HepG2 (cell line): Measurements from ENCODE around the gene NBPF1. TPM values are rescaled to one million over a fixed set of nuclear protein-coding genes. Genes with fewer than 3 reads are reported as not detected.

Source experiments
- CREM ChIP-seq, 2 experiments: sonication (generic) in 1 of 2; formaldehyde crosslinking in 1 of 2; IDR thresholded peaks; 2 replicates each; pipeline versions ENCODE4 v1.4.0 to v1.6.1; 2016 to 2020; ENCODE audit warnings: antibody characterized with exemption in 1 of 2, mild to moderate bottlenecking in 1 of 2, missing genetic modification reagents in 1 of 2
- HOXA3 ChIP-seq: sonication (generic); formaldehyde crosslinking; IDR thresholded peaks from 2 replicates; pipeline ENCODE4 v1.5.0; 2020; ENCODE audit warnings: missing genetic modification reagents
- HOXA5 ChIP-seq: sonication (generic); formaldehyde crosslinking; IDR thresholded peaks from 2 replicates; pipeline ENCODE4 v1.4.0; 2020; ENCODE audit warnings: missing genetic modification reagents
- IRX3 ChIP-seq: sonication (generic); formaldehyde crosslinking; IDR thresholded peaks from 2 replicates; pipeline ENCODE4 v1.8.1; 2023; ENCODE audit warnings: mild to moderate bottlenecking, low read depth, missing genetic modification reagents, borderline replicate concordance
- KLF15 ChIP-seq: sonication (generic); formaldehyde crosslinking; IDR thresholded peaks from 2 replicates; pipeline ENCODE4 v1.8.1; 2023; ENCODE audit warnings: borderline replicate concordance, mild to moderate bottlenecking, inconsistent platforms, missing genetic modification reagents, mixed read lengths
- NCOA2 ChIP-seq: sonication (generic); formaldehyde crosslinking; IDR thresholded peaks from 2 replicates; pipeline ENCODE4 v1.8.0; 2022; ENCODE audit warnings: inconsistent platforms
- SMYD3 ChIP-seq: sonication (generic); formaldehyde crosslinking; IDR thresholded peaks from 2 replicates; pipeline ENCODE4 v1.8.1; 2023; ENCODE audit warnings: mild to moderate bottlenecking, missing genetic modification reagents
- TBL1XR1 ChIP-seq: fragments of 150-350 bp; IDR thresholded peaks from 2 replicates; pipeline ENCODE4 v1.6.1; 2014; ENCODE audit warnings: borderline replicate concordance, low read length; ENCODE audit not compliant: partially characterized antibody
- TBX3 ChIP-seq: fragments of 450-650 bp; IDR thresholded peaks from 2 replicates; pipeline ENCODE4 v1.6.1; 2017; ENCODE audit warnings: antibody characterized with exemption, mild to moderate bottlenecking, inconsistent platforms, borderline replicate concordance
- TCF7 ChIP-seq: sonication (generic); IDR thresholded peaks from 2 replicates; pipeline ENCODE4 v1.6.1; 2016; ENCODE audit warnings: antibody characterized with exemption, low read depth
- ZBTB40 ChIP-seq, 2 experiments: fragments of 450-650 bp in 1 of 2; sonication (generic) in 1 of 2; formaldehyde crosslinking in 1 of 2; IDR thresholded peaks; 2 replicates each; pipeline versions ENCODE4 v1.6.1 to v1.8.0; 2016 to 2022; ENCODE audit warnings: antibody characterized with exemption in 1 of 2, mild to moderate bottlenecking in 1 of 2, missing genetic modification reagents in 1 of 2
- ZNF484 ChIP-seq: sonication (generic); formaldehyde crosslinking; IDR thresholded peaks from 2 replicates; pipeline ENCODE4 v1.5.1; 2020; ENCODE audit warnings: mild to moderate bottlenecking, low read depth, missing genetic modification reagents, borderline replicate concordance
- ZNF720 ChIP-seq: sonication (generic); formaldehyde crosslinking; IDR thresholded peaks from 2 replicates; pipeline ENCODE4 v1.4.0; 2020; ENCODE audit warnings: missing genetic modification reagents
- polyA plus RNA-seq, 8 experiments: library from polyadenylated mRNA; depleted of rRNA in 3 of 8; stranded (reverse) in 7 of 8; unstranded in 1 of 8; fragments of >200 nt; fragmentation: Illumina TruSeq in 4 of 8; extraction: Trizol in 4 of 8; gene quantifications; 2 replicates each; pipeline versions ENCODE4 v1.2.1 to v1.2.3, GENCODE V29; 2011 to 2016; ENCODE audit warnings: low read depth in 4 of 8, missing spikeins in 1 of 8, mixed read lengths in 1 of 8; ENCODE audit not compliant: insufficient read depth in 1 of 8
- total RNA-seq, 5 experiments: library from RNA; depleted of rRNA; stranded (reverse); fragments of >200 nt; fragmentation: Illumina TruSeq; extraction: Trizol; gene quantifications; 2 replicates each; pipeline ENCODE4 v1.2.3, GENCODE V29; 2016; ENCODE audit warnings: low read depth in 1 of 5
- TF ChIP-seq, protein P1 (sequence below): sonication (generic); formaldehyde crosslinking; IDR thresholded peaks from 2 replicates; pipeline ENCODE4 v1.4.0; 2020; ENCODE audit warnings: missing genetic modification reagents
- TF ChIP-seq, protein P2 (sequence below): sonication (generic); formaldehyde crosslinking; IDR thresholded peaks from 2 replicates; pipeline ENCODE4 v1.5.0; 2020; ENCODE audit warnings: mild to moderate bottlenecking, missing genetic modification reagents

NBPF1 gene
- total and polyA plus RNA-seq, 2 of the 13 experiments (the other 11 are each of a cell fraction or from before 2014, with no cell fraction given), result 30.3 to 35.6 TPM

GRCh38 chr1:16628361-16629111, 15.2 kb upstream of the NBPF1 start (continued):
- TF ChIP-seq ZBTB40 (IDR thresholded peaks at IDR 0.05), result no peak
- no peak for TF ChIP-seq ZBTB40 (CRISPR knock-in tag; IDR thresholded peaks at IDR 0.05)
- TF ChIP-seq, protein P1, sequence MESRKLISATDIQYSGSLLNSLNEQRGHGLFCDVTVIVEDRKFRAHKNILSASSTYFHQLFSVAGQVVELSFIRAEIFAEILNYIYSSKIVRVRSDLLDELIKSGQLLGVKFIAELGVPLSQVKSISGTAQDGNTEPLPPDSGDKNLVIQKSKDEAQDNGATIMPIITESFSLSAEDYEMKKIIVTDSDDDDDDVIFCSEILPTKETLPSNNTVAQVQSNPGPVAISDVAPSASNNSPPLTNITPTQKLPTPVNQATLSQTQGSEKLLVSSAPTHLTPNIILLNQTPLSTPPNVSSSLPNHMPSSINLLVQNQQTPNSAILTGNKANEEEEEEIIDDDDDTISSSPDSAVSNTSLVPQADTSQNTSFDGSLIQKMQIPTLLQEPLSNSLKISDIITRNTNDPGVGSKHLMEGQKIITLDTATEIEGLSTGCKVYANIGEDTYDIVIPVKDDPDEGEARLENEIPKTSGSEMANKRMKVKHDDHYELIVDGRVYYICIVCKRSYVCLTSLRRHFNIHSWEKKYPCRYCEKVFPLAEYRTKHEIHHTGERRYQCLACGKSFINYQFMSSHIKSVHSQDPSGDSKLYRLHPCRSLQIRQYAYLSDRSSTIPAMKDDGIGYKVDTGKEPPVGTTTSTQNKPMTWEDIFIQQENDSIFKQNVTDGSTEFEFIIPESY (CRISPR knock-in tag), result 0 out of 2 replicates have a peak, but pooled peaks have one; percentile 53
- TF ChIP-seq SMYD3, result no peak
- TF ChIP-seq, protein P2, sequence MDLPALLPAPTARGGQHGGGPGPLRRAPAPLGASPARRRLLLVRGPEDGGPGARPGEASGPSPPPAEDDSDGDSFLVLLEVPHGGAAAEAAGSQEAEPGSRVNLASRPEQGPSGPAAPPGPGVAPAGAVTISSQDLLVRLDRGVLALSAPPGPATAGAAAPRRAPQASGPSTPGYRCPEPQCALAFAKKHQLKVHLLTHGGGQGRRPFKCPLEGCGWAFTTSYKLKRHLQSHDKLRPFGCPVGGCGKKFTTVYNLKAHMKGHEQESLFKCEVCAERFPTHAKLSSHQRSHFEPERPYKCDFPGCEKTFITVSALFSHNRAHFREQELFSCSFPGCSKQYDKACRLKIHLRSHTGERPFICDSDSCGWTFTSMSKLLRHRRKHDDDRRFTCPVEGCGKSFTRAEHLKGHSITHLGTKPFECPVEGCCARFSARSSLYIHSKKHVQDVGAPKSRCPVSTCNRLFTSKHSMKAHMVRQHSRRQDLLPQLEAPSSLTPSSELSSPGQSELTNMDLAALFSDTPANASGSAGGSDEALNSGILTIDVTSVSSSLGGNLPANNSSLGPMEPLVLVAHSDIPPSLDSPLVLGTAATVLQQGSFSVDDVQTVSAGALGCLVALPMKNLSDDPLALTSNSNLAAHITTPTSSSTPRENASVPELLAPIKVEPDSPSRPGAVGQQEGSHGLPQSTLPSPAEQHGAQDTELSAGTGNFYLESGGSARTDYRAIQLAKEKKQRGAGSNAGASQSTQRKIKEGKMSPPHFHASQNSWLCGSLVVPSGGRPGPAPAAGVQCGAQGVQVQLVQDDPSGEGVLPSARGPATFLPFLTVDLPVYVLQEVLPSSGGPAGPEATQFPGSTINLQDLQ (CRISPR knock-in tag), result 0 out of 2 replicates have a peak, but pooled peaks have one; percentile 24
- no peak for TF ChIP-seq TBL1XR1
- TF ChIP-seq IRX3 (CRISPR knock-in tag), result no peak
- TF ChIP-seq NCOA2 (CRISPR knock-in tag), result no peak
- TF ChIP-seq HOXA3, result no peak
- no peak for TF ChIP-seq ZNF720 (CRISPR knock-in tag)
- no peak for TF ChIP-seq TCF7
- no peak for TF ChIP-seq HOXA5
- 0 out of 2 replicates have a peak, but pooled peaks have one; percentile 52 for TF ChIP-seq TBX3
- no peak for TF ChIP-seq CREM (IDR thresholded peaks at IDR 0.05)
- no peak for TF ChIP-seq CREM (CRISPR knock-in tag; IDR thresholded peaks at IDR 0.05)
- TF ChIP-seq ZNF484 (CRISPR knock-in tag), result no peak
- TF ChIP-seq KLF15 (CRISPR knock-in tag), result no peak
